Measurements from ENCODE around the gene ENOSF1. TPM values are rescaled to one million over a fixed set of nuclear protein-coding genes. Genes with fewer than 3 reads are reported as not detected.

Gene ENOSF1
- total and polyA plus RNA-seq, 2 donors (not counting 1 experiment from before 2014, with no cell fraction given): 8.0 to 34.8 TPM

DNA sequence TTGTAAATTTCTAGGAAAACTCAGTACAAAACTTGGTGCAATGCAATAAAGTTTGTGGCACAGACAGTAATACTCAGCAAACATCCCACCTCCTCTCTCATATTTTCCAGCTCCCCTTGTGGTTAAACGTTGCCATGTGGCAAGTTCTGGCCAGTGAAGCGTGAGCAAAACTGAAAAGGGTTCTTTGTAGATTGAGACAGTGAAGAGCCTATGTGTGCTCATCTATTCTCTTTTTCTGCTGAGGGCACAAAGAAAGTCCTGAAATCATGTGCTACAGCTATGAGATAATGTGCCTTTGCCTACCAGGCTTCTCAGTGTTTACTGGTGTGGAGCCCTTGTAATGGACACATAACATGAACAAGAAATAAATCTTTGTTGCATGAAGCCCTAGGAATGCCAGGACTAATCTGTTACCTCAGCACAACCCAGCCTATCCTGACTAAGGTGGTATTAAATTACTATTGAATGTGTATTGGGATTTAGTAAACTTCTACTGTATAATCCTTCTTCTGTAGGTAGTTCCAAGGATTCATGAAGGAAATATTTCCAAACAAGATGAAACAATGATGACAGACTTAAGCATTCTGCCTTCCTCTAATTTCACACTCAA is 67.9 kb downstream of the ENOSF1 start:
- intact Hi-C loops (cut with micrococcal nuclease): no loop called here
- no peak overlapping the region for H3K4me3 ChIP-seq (ENCODE audit: control extremely low read depth in 1 of 5, extremely low read depth in 1 of 5, insufficient read depth in 1 of 5, low read depth in 2 of 5, low read length in 4 of 5)
- ChIA-PET CTCF (no interaction called here), POLR2A (interaction anchor here (0.6 kb wide), 1 partner anchor 1993 kb away, joined by 3 read pairs; no protein-coding TSS in a partner anchor)
- H3K27ac ChIP-seq (ENCODE audit: low read length in 2 of 2): no peak overlapping the region
- Mint-ChIP-seq H3K4me3 (no peak overlapping the region), H3K27me3 (peaks cover 5% of the 10 kb centered on the region), H3K4me1 (no peaks in the 10 kb centered on the region), H3K9me3 (ENCODE audit: insufficient read depth) (no peaks in the 10 kb centered on the region), H3K27ac (no peak overlapping the region)
- H3K9me3 ChIP-seq (ENCODE audit: control extremely low read depth in 1 of 3, control insufficient read depth in 2 of 3, insufficient read depth in 1 of 3, low read length in 2 of 3): no peaks in the 10 kb centered on the region
- ATAC-seq (ENCODE audit: low read depth): no peak
- H3K36me3 ChIP-seq (replicated peaks in 1 of 2; ENCODE audit: control extremely low read depth in 1 of 2, control insufficient read depth in 1 of 2, extremely low read depth in 1 of 2, insufficient read depth in 2 of 2, low read length in 1 of 2): no peaks in the 10 kb centered on the region
- H4K20me1 ChIP-seq (ENCODE audit: control insufficient read depth, insufficient read depth, low read length, poor library complexity, severe bottlenecking): no peaks in the 10 kb centered on the region
- DNase-seq: no peak
- H3K79me2 ChIP-seq (ENCODE audit: control insufficient read depth, insufficient read depth, low read length): no peaks in the 10 kb centered on the region
- H3K4me2 ChIP-seq (replicated peaks; ENCODE audit: low read depth, low read length, poor library complexity, severe bottlenecking): no peak overlapping the region
- H2AFZ ChIP-seq (ENCODE audit: insufficient read depth, low read depth, low read length, poor library complexity, severe bottlenecking): no peak overlapping the region
- 0% methylated on average over 1 of the region's 2 CpGs for WGBS (ENCODE audit: insufficient coverage)
- H3K4me1 ChIP-seq (ENCODE audit: control insufficient read depth in 2 of 2, insufficient read depth in 2 of 2, low read length in 2 of 2): no peaks in the 10 kb centered on the region
- H3K9ac ChIP-seq (ENCODE audit: low read length): no peak overlapping the region
- TF ChIP-seq CTCF (IDR thresholded peaks at IDR 0.05) (no peak), EZH2 (IDR thresholded peaks at IDR 0.05; ENCODE audit: borderline replicate concordance, insufficient read depth, low read depth, low read length, poor library complexity, severe bottlenecking) (no peak)
- H3K27me3 ChIP-seq (replicated peaks in 1 of 4; ENCODE audit: control extremely low read depth in 1 of 4, control insufficient read depth in 3 of 4, insufficient read depth in 4 of 4, low read length in 3 of 4): no peaks in the 10 kb centered on the region

- no peak overlapping the region for H3K4me3 Mint-ChIP-seq
- WGBS (ENCODE audit: insufficient coverage): 93% methylated on average over 3 of the region's 6 CpGs
- H3K9ac ChIP-seq (ENCODE audit: low read length): no peak overlapping the region
- ATAC-seq (ENCODE audit: low read depth) (no peak), DNase-seq (no peak)
- H3K79me2 ChIP-seq (ENCODE audit: control insufficient read depth, insufficient read depth, low read length): no peaks in the 10 kb centered on the region
- no peak overlapping the region for H3K4me3 ChIP-seq (ENCODE audit: control extremely low read depth in 1 of 5, extremely low read depth in 1 of 5, insufficient read depth in 1 of 5, low read depth in 2 of 5, low read length in 4 of 5)
- no peaks in the 10 kb centered on the region for H4K20me1 ChIP-seq (ENCODE audit: control insufficient read depth, insufficient read depth, low read length, poor library complexity, severe bottlenecking)
- H3K9me3 ChIP-seq (ENCODE audit: control extremely low read depth in 1 of 3, control insufficient read depth in 2 of 3, insufficient read depth in 1 of 3, low read length in 2 of 3): no peaks in the 10 kb centered on the region
- H3K9me3 Mint-ChIP-seq (ENCODE audit: insufficient read depth): no peaks in the 10 kb centered on the region
- no peaks in the 10 kb centered on the region for H3K4me1 ChIP-seq (ENCODE audit: control insufficient read depth in 2 of 2, insufficient read depth in 2 of 2, low read length in 2 of 2)
- H3K36me3 ChIP-seq (replicated peaks in 1 of 2; ENCODE audit: control extremely low read depth in 1 of 2, control insufficient read depth in 1 of 2, extremely low read depth in 1 of 2, insufficient read depth in 2 of 2, low read length in 1 of 2): no peaks in the 10 kb centered on the region
- TF ChIP-seq CTCF (IDR thresholded peaks at IDR 0.05) (no peak), EZH2 (IDR thresholded peaks at IDR 0.05; ENCODE audit: borderline replicate concordance, insufficient read depth, low read depth, low read length, poor library complexity, severe bottlenecking) (no peak)
- no peak overlapping the region for H2AFZ ChIP-seq (ENCODE audit: insufficient read depth, low read depth, low read length, poor library complexity, severe bottlenecking)
- H3K27me3 Mint-ChIP-seq: peaks cover 9% of the 10 kb centered on the region
- H3K4me2 ChIP-seq (replicated peaks; ENCODE audit: low read depth, low read length, poor library complexity, severe bottlenecking): no peak overlapping the region
- ChIA-PET CTCF (interaction anchor here (1.4 kb wide), 1 partner anchor 10 kb away, joined by 4 read pairs; no protein-coding TSS in a partner anchor), POLR2A (no interaction called here)
- no peaks in the 10 kb centered on the region for H3K27me3 ChIP-seq (replicated peaks in 1 of 4; ENCODE audit: control extremely low read depth in 1 of 4, control insufficient read depth in 3 of 4, insufficient read depth in 4 of 4, low read length in 3 of 4)
- H3K27ac ChIP-seq (ENCODE audit: low read length in 2 of 2): no peak overlapping the region
- intact Hi-C loops (cut with micrococcal nuclease): no loop called here
- no peak overlapping the region for H3K27ac Mint-ChIP-seq
- no peaks in the 10 kb centered on the region for H3K4me1 Mint-ChIP-seq
These were observed 71.2 kb downstream of the ENOSF1 start for GRCh38 chr18:641224-641623.
